GM12878 (cell line): ENCODE data around the gene TRIM41. TPM values are rescaled to one million over a fixed set of nuclear protein-coding genes. Genes with fewer than 3 reads are reported as not detected.

Experiments
- ASH2L ChIP-seq: fragments of 300-600, 200-600 bp; sonication (generic); IDR thresholded peaks from 2 replicates; pipeline ENCODE4 v1.6.1; 2017; ENCODE audit warnings: low read depth, mild to moderate bottlenecking, borderline replicate concordance
- CBX5 ChIP-seq: sonication (generic); IDR thresholded peaks from 2 replicates; pipeline ENCODE4 v1.6.1; 2016; ENCODE audit warnings: low read depth, moderate library complexity, mild to moderate bottlenecking, inconsistent platforms
- CHD1 ChIP-seq: IDR thresholded peaks from 2 replicates; pipeline ENCODE4 v1.6.1; 2012; ENCODE audit warnings: low read depth, low read length, improper control_type of control experiment
- CREB1 ChIP-seq: IDR thresholded peaks from 2 replicates; pipeline ENCODE4 v1.6.1; 2012; ENCODE audit warnings: low read depth, mild to moderate bottlenecking, inconsistent platforms
- ETV6 ChIP-seq, 2 experiments: fragments of 450-650 bp in 1 of 2; IDR thresholded peaks in 1 of 2; conservative IDR thresholded peaks in 1 of 2; 2 replicates each; pipeline ENCODE4 v1.6.1; 2014; ENCODE audit warnings: antibody characterized with exemption in 1 of 2, borderline replicate concordance in 1 of 2, low read depth in 1 of 2, mild to moderate bottlenecking in 1 of 2, moderate library complexity in 1 of 2
- HDAC2 ChIP-seq: fragments of 200-600 bp; sonication (generic); IDR thresholded peaks from 2 replicates; pipeline ENCODE4 v1.6.1; 2017
- HDAC6 ChIP-seq: fragments of 200-600 bp; sonication (generic); IDR thresholded peaks from one replicate; pipeline ENCODE4 v1.8.0; 2017; ENCODE audit warnings: antibody characterized with exemption; ENCODE audit not compliant: unreplicated experiment
- JUNB ChIP-seq: IDR thresholded peaks from 2 replicates; pipeline ENCODE4 v1.6.1; 2016; ENCODE audit warnings: antibody characterized with exemption, mild to moderate bottlenecking
- KAT2A ChIP-seq: conservative IDR thresholded peaks from 2 replicates; pipeline ENCODE4 v1.6.1; 2011; ENCODE audit warnings: low read depth, low read length; ENCODE audit not compliant: control insufficient read depth
- LARP7 ChIP-seq: fragments of 450-650 bp; IDR thresholded peaks from 2 replicates; pipeline ENCODE4 v1.6.1; 2017; ENCODE audit warnings: mild to moderate bottlenecking
- NKRF ChIP-seq: fragments of 450-650 bp; conservative IDR thresholded peaks from 2 replicates; pipeline ENCODE4 v1.6.1; 2017; ENCODE audit warnings: mild to moderate bottlenecking, moderate library complexity
- NR2F1 ChIP-seq: fragments of 450-650 bp; conservative IDR thresholded peaks from 2 replicates; pipeline ENCODE4 v1.6.1; 2017; ENCODE audit warnings: mild to moderate bottlenecking
- POLR2AphosphoS5 ChIP-seq: IDR thresholded peaks from 2 replicates; pipeline ENCODE4 v1.6.1; 2011; ENCODE audit warnings: mild to moderate bottlenecking, low read length, inconsistent platforms
- RELB ChIP-seq: fragments of 450-650 bp; IDR thresholded peaks from 2 replicates; pipeline ENCODE4 v1.6.1; 2017; ENCODE audit warnings: low read depth, mild to moderate bottlenecking, moderate library complexity
- USF2 ChIP-seq: IDR thresholded peaks from 2 replicates; pipeline ENCODE4 v1.6.1; 2011; ENCODE audit warnings: low read depth, low read length, improper control_type of control experiment, borderline replicate concordance
- ZNF592 ChIP-seq: fragments of 450-650 bp; IDR thresholded peaks from 2 replicates; pipeline ENCODE4 v1.6.1; 2017; ENCODE audit warnings: mild to moderate bottlenecking, moderate library complexity
- polyA plus RNA-seq, 11 experiments: library from polyadenylated mRNA; depleted of rRNA in 4 of 11; unstranded in 6 of 11; stranded (reverse) in 5 of 11; fragments of >200 nt; fragmentation: Nextera tagmentation in 4 of 11; fragmentation: Illumina TruSeq in 1 of 11; extraction: Ambion mirVana in 4 of 11; extraction: Trizol in 1 of 11; gene quantifications; 1 replicate in 1 of 11; 2 replicates in 10 of 11; pipeline versions ENCODE4 v1.2.1 to v1.2.3, GENCODE V29; 2011 to 2016; ENCODE audit warnings: inconsistent platforms in 2 of 11, missing spikeins in 2 of 11, low read depth in 1 of 11
- total RNA-seq, 4 experiments: library from RNA; depleted of rRNA in 3 of 4; stranded (reverse); fragments of >200 nt in 3 of 4; fragmentation: Illumina TruSeq in 1 of 4; extraction: Trizol in 1 of 4; gene quantifications; 2 replicates each; pipeline versions ENCODE4 v1.2.1 to v1.2.3, GENCODE V29; 2013 to 2021
- TF ChIP-seq, protein P1 (sequence below): fragments of 150-350 bp; IDR thresholded peaks from 2 replicates; pipeline ENCODE4 v1.6.1; 2016; ENCODE audit warnings: low read depth, low read length

TRIM41 gene
- total and polyA plus RNA-seq, 10 of the 15 experiments (the other 5 are each of a cell fraction or from before 2014, with no cell fraction given): 1.0 to 28.9 (median 10.6) TPM

GRCh38 chr5:181204826-181205760 lies 18.0 kb upstream of the TRIM41 start, which contains the start of gene TRIM7 (continued):
- TF ChIP-seq ZNF592: no peak
- TF ChIP-seq RELB: no peak
- TF ChIP-seq ETV6 (conservative IDR thresholded peaks at IDR 0.05 in 1 of 2, IDR thresholded peaks at IDR 0.05 in 1 of 2; ENCODE audit: borderline replicate concordance in 1 of 2, low read depth in 1 of 2): no peak
- no peak for TF ChIP-seq KAT2A
- TF ChIP-seq CHD1: no peak
- TF ChIP-seq NR2F1: 0 out of 2 replicates have a peak, but pooled peaks have one; percentile 35
- TF ChIP-seq CBX5: no peak
- TF ChIP-seq POLR2AphosphoS5: no peak
- TF ChIP-seq ASH2L: no peak
- TF ChIP-seq CREB1: no peak
- TF ChIP-seq LARP7: peak; percentile 88
- TF ChIP-seq USF2: no peak
- TF ChIP-seq JUNB: no peak
- TF ChIP-seq HDAC2: no peak
- TF ChIP-seq, protein P1, sequence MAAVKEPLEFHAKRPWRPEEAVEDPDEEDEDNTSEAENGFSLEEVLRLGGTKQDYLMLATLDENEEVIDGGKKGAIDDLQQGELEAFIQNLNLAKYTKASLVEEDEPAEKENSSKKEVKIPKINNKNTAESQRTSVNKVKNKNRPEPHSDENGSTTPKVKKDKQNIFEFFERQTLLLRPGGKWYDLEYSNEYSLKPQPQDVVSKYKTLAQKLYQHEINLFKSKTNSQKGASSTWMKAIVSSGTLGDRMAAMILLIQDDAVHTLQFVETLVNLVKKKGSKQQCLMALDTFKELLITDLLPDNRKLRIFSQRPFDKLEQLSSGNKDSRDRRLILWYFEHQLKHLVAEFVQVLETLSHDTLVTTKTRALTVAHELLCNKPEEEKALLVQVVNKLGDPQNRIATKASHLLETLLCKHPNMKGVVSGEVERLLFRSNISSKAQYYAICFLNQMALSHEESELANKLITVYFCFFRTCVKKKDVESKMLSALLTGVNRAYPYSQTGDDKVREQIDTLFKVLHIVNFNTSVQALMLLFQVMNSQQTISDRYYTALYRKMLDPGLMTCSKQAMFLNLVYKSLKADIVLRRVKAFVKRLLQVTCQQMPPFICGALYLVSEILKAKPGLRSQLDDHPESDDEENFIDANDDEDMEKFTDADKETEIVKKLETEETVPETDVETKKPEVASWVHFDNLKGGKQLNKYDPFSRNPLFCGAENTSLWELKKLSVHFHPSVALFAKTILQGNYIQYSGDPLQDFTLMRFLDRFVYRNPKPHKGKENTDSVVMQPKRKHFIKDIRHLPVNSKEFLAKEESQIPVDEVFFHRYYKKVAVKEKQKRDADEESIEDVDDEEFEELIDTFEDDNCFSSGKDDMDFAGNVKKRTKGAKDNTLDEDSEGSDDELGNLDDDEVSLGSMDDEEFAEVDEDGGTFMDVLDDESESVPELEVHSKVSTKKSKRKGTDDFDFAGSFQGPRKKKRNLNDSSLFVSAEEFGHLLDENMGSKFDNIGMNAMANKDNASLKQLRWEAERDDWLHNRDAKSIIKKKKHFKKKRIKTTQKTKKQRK: no peak
- peak; percentile 89 for TF ChIP-seq HDAC6
- TF ChIP-seq NKRF: peak; percentile 47; the same call in 1 of the 2 replicates
